IMR-90 (cell line): ENCODE measurements around the gene EXOC6B. TPM values are rescaled to one million over a fixed set of nuclear protein-coding genes. Genes with fewer than 3 reads are reported as not detected.

Source experiments
- ATAC-seq: fragments of 200-7000 bp; cut with Tn5 transposase; 2 replicates; pipeline ENCODE4 v1.9.1; 2020; ENCODE audit warnings: low read depth, mild to moderate bottlenecking, moderate library complexity
- BruUV-seq: library from RNA; stranded (reverse); fragments of 400-500 nt; replicated peaks from 2 replicates; lab custom pipeline; 2021; lab: Mats Ljungman, UMichigan
- CTCF ChIA-PET: fragments of 300-600 bp; formaldehyde crosslinking; extraction: SDS; loops from one replicate; lab custom pipeline; 2021; ENCODE audit warnings: antibody characterized with exemption; lab: Yijun Ruan, JAX
- POLR2A ChIA-PET: fragments of 300-600 bp; sonication (Branson Sonifier 250); formaldehyde crosslinking; loops from one replicate; lab custom pipeline; 2022; ENCODE audit warnings: antibody characterized with exemption; ENCODE audit not compliant: unreplicated experiment; lab: Charles Lee
- DNase-seq: peaks from one replicate; pipeline ENCODE4 v3.0.0; 2013
- H2AFZ ChIP-seq: replicated peaks from 2 replicates; pipeline ENCODE3; 2013; ENCODE audit warnings: low read length, mild to moderate bottlenecking; ENCODE audit not compliant: poor library complexity
- H2AK5ac ChIP-seq: 2 replicates; pipeline ENCODE4 v1.6.1; 2013; ENCODE audit warnings: low read depth, low read length, inconsistent platforms
- H2AK9ac ChIP-seq: replicated peaks from 2 replicates; pipeline ENCODE3; 2013; ENCODE audit warnings: mild to moderate bottlenecking, low read depth, low read length, moderate library complexity; ENCODE audit not compliant: poor library complexity
- H2BK120ac ChIP-seq: 2 replicates; pipeline ENCODE4 v1.6.1; 2013; ENCODE audit warnings: low read depth, low read length, inconsistent platforms
- H2BK15ac ChIP-seq: 3 replicates; pipeline ENCODE4 v1.6.1; 2013; ENCODE audit warnings: low read depth, low read length, inconsistent platforms
- H2BK20ac ChIP-seq: 2 replicates; pipeline ENCODE4 v1.6.1; 2013; ENCODE audit warnings: low read depth, mild to moderate bottlenecking, inconsistent platforms, low read length, moderate library complexity
- H2BK5ac ChIP-seq: 2 replicates; pipeline ENCODE4 v1.6.1; 2013; ENCODE audit warnings: mild to moderate bottlenecking, low read depth, low read length, inconsistent platforms; ENCODE audit not compliant: poor library complexity, severe bottlenecking
- H3K14ac ChIP-seq: replicated peaks from 2 replicates; pipeline ENCODE4 v1.6.1; 2013; ENCODE audit warnings: low read depth, low read length, inconsistent platforms
- H3K18ac ChIP-seq: 2 replicates; pipeline ENCODE4 v1.6.1; 2013; ENCODE audit warnings: low read depth, low read length, control low read depth
- H3K23ac ChIP-seq: 2 replicates; pipeline ENCODE4 v1.6.1; 2013; ENCODE audit warnings: low read depth, low read length, inconsistent platforms
- H3K27ac ChIP-seq: 2 replicates; pipeline ENCODE4 v1.5.1; 2013; ENCODE audit warnings: mild to moderate bottlenecking, control low read depth, low read length; ENCODE audit not compliant: insufficient read depth
- H3K27me3 ChIP-seq: 2 replicates; pipeline ENCODE4 v1.6.1; 2013; ENCODE audit warnings: low read length; ENCODE audit not compliant: control insufficient read depth, insufficient read depth
- H3K36me3 ChIP-seq: 2 replicates; pipeline ENCODE4 v1.6.1; 2013; ENCODE audit warnings: low read length, mixed read lengths; ENCODE audit not compliant: control insufficient read depth, insufficient read depth
- H3K4ac ChIP-seq: 2 replicates; pipeline ENCODE4 v1.6.1; 2013; ENCODE audit warnings: low read depth, low read length, inconsistent platforms
- H3K4me1 ChIP-seq: 2 replicates; pipeline ENCODE4 v1.6.1; 2013; ENCODE audit warnings: low read length, mixed read lengths; ENCODE audit not compliant: control insufficient read depth, insufficient read depth
- H3K4me2 ChIP-seq: 2 replicates; pipeline ENCODE4 v1.6.1; 2013; ENCODE audit warnings: low read depth, mild to moderate bottlenecking, control low read depth, low read length, moderate library complexity
- H3K4me3 ChIP-seq: 2 replicates; pipeline ENCODE4 v1.5.1; 2013; ENCODE audit warnings: low read depth, mild to moderate bottlenecking, control low read depth, low read length, moderate library complexity; ENCODE audit not compliant: insufficient read depth
- H3K56ac ChIP-seq: 2 replicates; pipeline ENCODE4 v1.6.1; 2013; ENCODE audit warnings: low read length, inconsistent platforms; ENCODE audit not compliant: insufficient read depth; ENCODE audit errors: extremely low read depth
- H3K79me1 ChIP-seq, 2 experiments: 2 replicates each; pipeline ENCODE4 v1.6.1; 2013; ENCODE audit warnings: low read length in 2 of 2, inconsistent platforms in 1 of 2, low read depth in 1 of 2
- H3K9ac ChIP-seq: 2 replicates; pipeline ENCODE4 v1.6.1; 2013; ENCODE audit warnings: low read depth, low read length, control low read depth
- H3K9me1 ChIP-seq: 2 replicates; pipeline ENCODE4 v1.6.1; 2013; ENCODE audit warnings: low read length, inconsistent platforms; ENCODE audit not compliant: insufficient read depth
- H3K9me3 ChIP-seq: 2 replicates; pipeline ENCODE4 v1.6.1; 2013; ENCODE audit warnings: low read length; ENCODE audit not compliant: control insufficient read depth, insufficient read depth
- H4K20me1 ChIP-seq: 2 replicates; pipeline ENCODE4 v1.6.1; 2013; ENCODE audit warnings: low read length, inconsistent platforms; ENCODE audit not compliant: insufficient read depth
- H4K5ac ChIP-seq: 2 replicates; pipeline ENCODE4 v1.6.1; 2013; ENCODE audit warnings: mild to moderate bottlenecking, low read depth, low read length, control low read depth
- H4K8ac ChIP-seq, 2 experiments: 2 replicates each; pipeline ENCODE4 v1.6.1; 2013; ENCODE audit warnings: low read depth in 2 of 2, low read length in 2 of 2, control low read depth in 1 of 2, inconsistent platforms in 1 of 2
- H4K91ac ChIP-seq: 2 replicates; pipeline ENCODE4 v1.6.1; 2013; ENCODE audit warnings: low read depth, low read length, inconsistent platforms; ENCODE audit not compliant: insufficient read depth
- BHLHE40 ChIP-seq: fragments of 150-350 bp; IDR thresholded peaks from 2 replicates; pipeline ENCODE4 v1.6.1; 2016; ENCODE audit warnings: mild to moderate bottlenecking, low read depth, low read length
- CEBPB ChIP-seq: IDR thresholded peaks from 2 replicates; pipeline ENCODE4 v1.6.1; 2012; ENCODE audit warnings: low read depth, low read length, improper control_type of control experiment
- CHD1 ChIP-seq: IDR thresholded peaks from 2 replicates; pipeline ENCODE4 v1.6.1; 2012; ENCODE audit warnings: low read depth, low read length, improper control_type of control experiment
- FOS ChIP-seq: fragments of 150-350 bp; IDR thresholded peaks from 2 replicates; pipeline ENCODE4 v1.6.1; 2016; ENCODE audit warnings: low read depth, low read length
- MAFK ChIP-seq: IDR thresholded peaks from 2 replicates; pipeline ENCODE4 v1.6.1; 2012; ENCODE audit warnings: low read depth, low read length, improper control_type of control experiment
- MXI1 ChIP-seq: IDR thresholded peaks from 2 replicates; pipeline ENCODE4 v1.6.1; 2012; ENCODE audit warnings: low read depth, mild to moderate bottlenecking, low read length, moderate library complexity, borderline replicate concordance
- RAD21 ChIP-seq: IDR thresholded peaks from 2 replicates; pipeline ENCODE4 v1.6.1; 2012; ENCODE audit warnings: low read length, improper control_type of control experiment
- USF2 ChIP-seq: fragments of 150-350 bp; IDR thresholded peaks from 2 replicates; pipeline ENCODE4 v1.6.1; 2017; ENCODE audit warnings: mild to moderate bottlenecking, antibody characterized with exemption, low read length, low read depth
- WGBS, 2 experiments: methylation state at CpG; one replicate each; pipeline versions ENCODE4 v1.1.5 to v1.1.7; 2013; ENCODE audit warnings: missing lambda C conversion rate in 2 of 2; ENCODE audit not compliant: insufficient read length in 1 of 2; ENCODE audit errors: extremely low coverage in 2 of 2; 5-methylcytosine and 5-hydroxymethylcytosine counted together
- dilution Hi-C: fragments of 300-500 bp; cut with HindIII; formaldehyde crosslinking; loops from one replicate; pipeline ENCODE4 v1.14.3; 2018; ENCODE audit warnings: low sequenced_read_pairs; ENCODE audit not compliant: unreplicated experiment
- in situ Hi-C: fragments of 300-500 bp; cut with MboI; formaldehyde crosslinking; loops from 3 replicates; pipeline ENCODE4 v1.14.3; 2019; ENCODE audit warnings: low sequenced_read_pairs, inconsistent platforms, mixed read lengths
- intact Hi-C: fragments of 100-400 bp; cut with micrococcal nuclease; formaldehyde crosslinking; loops from 2 replicates; pipeline ENCODE4 v1.10.0; 2022
- polyA plus RNA-seq, 3 experiments: library from polyadenylated mRNA; depleted of rRNA; stranded (reverse); fragments of >200 nt; gene quantifications; 2 replicates each; pipeline ENCODE4 v1.2.3, GENCODE V29; 2012; ENCODE audit warnings: low replicate concordance in 1 of 3
- total RNA-seq: library from RNA; depleted of rRNA; stranded (reverse); fragments of >200 nt; gene quantifications from 2 replicates; pipeline ENCODE4 v1.2.3, GENCODE V29; 2012

Gene EXOC6B
- total and polyA plus RNA-seq, 2 of the 4 experiments (the other 2 are of a cell fraction), result 10.2 to 29.4 TPM

DNA sequence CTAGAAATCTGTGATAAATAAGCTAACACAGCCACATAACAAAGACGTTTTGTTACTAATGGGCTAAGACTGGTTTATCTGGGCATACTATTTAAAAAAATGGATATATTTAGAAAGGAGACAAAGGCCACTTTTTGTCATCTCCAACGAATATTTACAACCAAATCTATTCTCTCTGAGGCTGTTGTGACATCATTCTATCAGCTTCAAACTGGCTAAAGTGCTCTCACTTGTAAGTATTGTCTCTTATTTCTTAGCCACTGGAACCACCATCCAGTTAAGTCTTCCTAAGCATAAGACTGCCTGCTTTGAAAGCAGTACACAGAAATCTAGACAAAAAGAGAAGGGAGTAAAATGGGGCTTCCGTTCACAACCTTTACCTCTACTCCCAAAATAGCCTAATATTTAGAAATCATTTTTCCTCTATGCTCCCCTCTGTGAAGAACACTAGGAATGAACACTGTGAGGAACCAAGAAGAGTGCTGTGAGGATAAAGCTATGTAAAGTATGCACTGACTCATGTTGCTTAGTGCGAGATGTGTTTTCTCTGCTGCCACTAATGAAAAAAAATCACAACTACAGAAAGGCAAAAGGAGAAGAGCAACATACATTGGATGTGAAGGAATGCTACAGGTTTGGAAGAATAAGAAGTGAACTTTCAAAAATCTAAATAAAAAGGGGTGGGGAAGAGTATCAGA, 264.1 kb downstream of the EXOC6B start:
- Histone ChIP-seq H3K9me3 (no peaks in the 10 kb centered on the region), H4K91ac (peak overlapping the region; percentile 45; the same call in 1 of the 2 replicates), H2AK5ac (no peak overlapping the region), H3K23ac (no peak overlapping the region), H4K5ac (peak overlapping the region; percentile 26; the same call in 1 of the 2 replicates), H3K14ac (peak overlapping the region; percentile 54; the same call in 1 of the 2 replicates), H4K8ac (peak overlapping the region in 1 of 2 experiments; percentile 21; a peak in 1 of 4 replicates), H2BK15ac (peak overlapping the region; percentile 21; the same call in 1 of the 3 replicates), H3K27me3 (no peaks in the 10 kb centered on the region), H3K36me3 (peaks cover 1% of the 10 kb centered on the region; the same call in 1 of the 2 replicates), H3K79me1 (no peaks in the 10 kb centered on the region), H3K4me2 (peak overlapping the region; percentile 64; the same call in 1 of the 2 replicates), H3K9me1 (peaks cover 3% of the 10 kb centered on the region), H3K18ac (peak overlapping the region; percentile 51; the same call in 1 of the 2 replicates), H2BK5ac (peak overlapping the region; percentile 88), H2BK120ac (peak overlapping the region; percentile 71), H2AK9ac (no peak overlapping the region), H2AFZ (no peak overlapping the region), H3K56ac (no peak overlapping the region; the same call in 1 of the 2 replicates), H3K9ac (peak overlapping the region; percentile 53; the same call in 1 of the 2 replicates), H4K20me1 (no peaks in the 10 kb centered on the region), H3K27ac (peak overlapping the region; percentile 40; the same call in 1 of the 2 replicates), H3K4me1 (peaks cover 1% of the 10 kb centered on the region; the same call in 1 of the 2 replicates), H3K4ac (peak overlapping the region; percentile 50; the same call in 1 of the 2 replicates), H2BK20ac (peak overlapping the region; percentile 67; the same call in 1 of the 2 replicates), H3K4me3 (no peak overlapping the region)
- intact Hi-C loops (no loop called here), dilution Hi-C loops (no loop called here), in situ Hi-C loops (no loop called here)
- ChIA-PET POLR2A (no interaction called here), CTCF (interaction anchor here (0.6 to 1.6 kb wide), 5 partner anchors 9 to 60 kb away, joined by 3 to 6 read pairs (median 3); no protein-coding TSS in a partner anchor)
- peak; percentile 68 for DNase-seq
- peak; percentile 100 for ATAC-seq
- BruUV-seq, result TSS peak; percentile 61
- TF ChIP-seq MXI1 (no peak), BHLHE40 (no peak), MAFK (no peak), RAD21 (no peak), CHD1 (no peak), CEBPB (no peak), FOS (no peak), USF2 (no peak)
- 50% methylated on average over 1 of the region's 4 CpGs; no CpG with 5 or more reads in 1 of the 2 experiments for WGBS, 2 experiments
